IMR-90 (cell line): ENCODE measurements around the gene ACOX3. TPM values are rescaled to one million over a fixed set of nuclear protein-coding genes. Genes with fewer than 3 reads are reported as not detected.
A peak's percentile ranks its signal among the peaks of the same experiment; 100 is the strongest.

Experiments used
- ATAC-seq: fragments of 200-7000 bp; cut with Tn5 transposase; 2 replicates; pipeline ENCODE4 v1.9.1; 2020; ENCODE audit warnings: low read depth, mild to moderate bottlenecking, moderate library complexity
- BruUV-seq: library from RNA; stranded (reverse); fragments of 400-500 nt; replicated peaks from 2 replicates; lab custom pipeline; 2021; lab: Mats Ljungman, UMichigan
- CTCF ChIA-PET: fragments of 300-600 bp; formaldehyde crosslinking; extraction: SDS; loops from one replicate; lab custom pipeline; 2021; ENCODE audit warnings: antibody characterized with exemption; lab: Yijun Ruan, JAX
- POLR2A ChIA-PET: fragments of 300-600 bp; sonication (Branson Sonifier 250); formaldehyde crosslinking; loops from one replicate; lab custom pipeline; 2022; ENCODE audit warnings: antibody characterized with exemption; ENCODE audit not compliant: unreplicated experiment; lab: Charles Lee
- DNase-seq: peaks from one replicate; pipeline ENCODE4 v3.0.0; 2013
- H2AFZ ChIP-seq: replicated peaks from 2 replicates; pipeline ENCODE3; 2013; ENCODE audit warnings: low read length, mild to moderate bottlenecking; ENCODE audit not compliant: poor library complexity
- H2AK5ac ChIP-seq: 2 replicates; pipeline ENCODE4 v1.6.1; 2013; ENCODE audit warnings: low read depth, low read length, inconsistent platforms
- H2AK9ac ChIP-seq: replicated peaks from 2 replicates; pipeline ENCODE3; 2013; ENCODE audit warnings: mild to moderate bottlenecking, low read depth, low read length, moderate library complexity; ENCODE audit not compliant: poor library complexity
- H2BK120ac ChIP-seq: 2 replicates; pipeline ENCODE4 v1.6.1; 2013; ENCODE audit warnings: low read depth, low read length, inconsistent platforms
- H2BK15ac ChIP-seq: 3 replicates; pipeline ENCODE4 v1.6.1; 2013; ENCODE audit warnings: low read depth, low read length, inconsistent platforms
- H2BK20ac ChIP-seq: 2 replicates; pipeline ENCODE4 v1.6.1; 2013; ENCODE audit warnings: low read depth, mild to moderate bottlenecking, inconsistent platforms, low read length, moderate library complexity
- H2BK5ac ChIP-seq: 2 replicates; pipeline ENCODE4 v1.6.1; 2013; ENCODE audit warnings: mild to moderate bottlenecking, low read depth, low read length, inconsistent platforms; ENCODE audit not compliant: poor library complexity, severe bottlenecking
- H3K14ac ChIP-seq: replicated peaks from 2 replicates; pipeline ENCODE4 v1.6.1; 2013; ENCODE audit warnings: low read depth, low read length, inconsistent platforms
- H3K18ac ChIP-seq: 2 replicates; pipeline ENCODE4 v1.6.1; 2013; ENCODE audit warnings: low read depth, low read length, control low read depth
- H3K23ac ChIP-seq: 2 replicates; pipeline ENCODE4 v1.6.1; 2013; ENCODE audit warnings: low read depth, low read length, inconsistent platforms
- H3K27ac ChIP-seq: 2 replicates; pipeline ENCODE4 v1.5.1; 2013; ENCODE audit warnings: mild to moderate bottlenecking, control low read depth, low read length; ENCODE audit not compliant: insufficient read depth
- H3K27me3 ChIP-seq: 2 replicates; pipeline ENCODE4 v1.6.1; 2013; ENCODE audit warnings: low read length; ENCODE audit not compliant: control insufficient read depth, insufficient read depth
- H3K36me3 ChIP-seq: 2 replicates; pipeline ENCODE4 v1.6.1; 2013; ENCODE audit warnings: low read length, mixed read lengths; ENCODE audit not compliant: control insufficient read depth, insufficient read depth
- H3K4ac ChIP-seq: 2 replicates; pipeline ENCODE4 v1.6.1; 2013; ENCODE audit warnings: low read depth, low read length, inconsistent platforms
- H3K4me1 ChIP-seq: 2 replicates; pipeline ENCODE4 v1.6.1; 2013; ENCODE audit warnings: low read length, mixed read lengths; ENCODE audit not compliant: control insufficient read depth, insufficient read depth
- H3K4me2 ChIP-seq: 2 replicates; pipeline ENCODE4 v1.6.1; 2013; ENCODE audit warnings: low read depth, mild to moderate bottlenecking, control low read depth, low read length, moderate library complexity
- H3K4me3 ChIP-seq: 2 replicates; pipeline ENCODE4 v1.5.1; 2013; ENCODE audit warnings: low read depth, mild to moderate bottlenecking, control low read depth, low read length, moderate library complexity; ENCODE audit not compliant: insufficient read depth
- H3K56ac ChIP-seq: 2 replicates; pipeline ENCODE4 v1.6.1; 2013; ENCODE audit warnings: low read length, inconsistent platforms; ENCODE audit not compliant: insufficient read depth; ENCODE audit errors: extremely low read depth
- H3K79me1 ChIP-seq, 2 experiments: 2 replicates each; pipeline ENCODE4 v1.6.1; 2013; ENCODE audit warnings: low read length in 2 of 2, inconsistent platforms in 1 of 2, low read depth in 1 of 2
- H3K9ac ChIP-seq: 2 replicates; pipeline ENCODE4 v1.6.1; 2013; ENCODE audit warnings: low read depth, low read length, control low read depth
- H3K9me1 ChIP-seq: 2 replicates; pipeline ENCODE4 v1.6.1; 2013; ENCODE audit warnings: low read length, inconsistent platforms; ENCODE audit not compliant: insufficient read depth
- H3K9me3 ChIP-seq: 2 replicates; pipeline ENCODE4 v1.6.1; 2013; ENCODE audit warnings: low read length; ENCODE audit not compliant: control insufficient read depth, insufficient read depth
- H4K20me1 ChIP-seq: 2 replicates; pipeline ENCODE4 v1.6.1; 2013; ENCODE audit warnings: low read length, inconsistent platforms; ENCODE audit not compliant: insufficient read depth
- H4K5ac ChIP-seq: 2 replicates; pipeline ENCODE4 v1.6.1; 2013; ENCODE audit warnings: mild to moderate bottlenecking, low read depth, low read length, control low read depth
- H4K8ac ChIP-seq, 2 experiments: 2 replicates each; pipeline ENCODE4 v1.6.1; 2013; ENCODE audit warnings: low read depth in 2 of 2, low read length in 2 of 2, control low read depth in 1 of 2, inconsistent platforms in 1 of 2
- H4K91ac ChIP-seq: 2 replicates; pipeline ENCODE4 v1.6.1; 2013; ENCODE audit warnings: low read depth, low read length, inconsistent platforms; ENCODE audit not compliant: insufficient read depth
- BHLHE40 ChIP-seq: fragments of 150-350 bp; IDR thresholded peaks from 2 replicates; pipeline ENCODE4 v1.6.1; 2016; ENCODE audit warnings: mild to moderate bottlenecking, low read depth, low read length
- CEBPB ChIP-seq: IDR thresholded peaks from 2 replicates; pipeline ENCODE4 v1.6.1; 2012; ENCODE audit warnings: low read depth, low read length, improper control_type of control experiment
- CHD1 ChIP-seq: IDR thresholded peaks from 2 replicates; pipeline ENCODE4 v1.6.1; 2012; ENCODE audit warnings: low read depth, low read length, improper control_type of control experiment
- FOS ChIP-seq: fragments of 150-350 bp; IDR thresholded peaks from 2 replicates; pipeline ENCODE4 v1.6.1; 2016; ENCODE audit warnings: low read depth, low read length
- MAFK ChIP-seq: IDR thresholded peaks from 2 replicates; pipeline ENCODE4 v1.6.1; 2012; ENCODE audit warnings: low read depth, low read length, improper control_type of control experiment
- MAZ ChIP-seq: IDR thresholded peaks from 2 replicates; pipeline ENCODE4 v1.6.1; 2012; ENCODE audit warnings: low read depth, mild to moderate bottlenecking, low read length, improper control_type of control experiment, moderate library complexity, borderline replicate concordance
- MXI1 ChIP-seq: IDR thresholded peaks from 2 replicates; pipeline ENCODE4 v1.6.1; 2012; ENCODE audit warnings: low read depth, mild to moderate bottlenecking, low read length, moderate library complexity, borderline replicate concordance
- NFE2L2 ChIP-seq: fragments of 150-350 bp; IDR thresholded peaks from 2 replicates; pipeline ENCODE4 v1.6.1; 2016; ENCODE audit warnings: low read depth, mild to moderate bottlenecking, low read length
- POLR2A ChIP-seq: IDR thresholded peaks from 2 replicates; pipeline ENCODE4 v1.6.1; 2012; ENCODE audit warnings: mild to moderate bottlenecking, low read depth, low read length
- RAD21 ChIP-seq: IDR thresholded peaks from 2 replicates; pipeline ENCODE4 v1.6.1; 2012; ENCODE audit warnings: low read length, improper control_type of control experiment
- RCOR1 ChIP-seq: IDR thresholded peaks from 2 replicates; pipeline ENCODE4 v1.6.1; 2012; ENCODE audit warnings: mild to moderate bottlenecking, low read length, improper control_type of control experiment; ENCODE audit not compliant: insufficient replicate concordance
- RFX5 ChIP-seq: IDR thresholded peaks from 2 replicates; pipeline ENCODE4 v1.8.0; 2012; ENCODE audit warnings: low read depth, mild to moderate bottlenecking, low read length, moderate library complexity
- SMC3 ChIP-seq: fragments of 150-350 bp; IDR thresholded peaks from 2 replicates; pipeline ENCODE4 v1.6.1; 2016; ENCODE audit warnings: low read depth, mild to moderate bottlenecking, antibody characterized with exemption, low read length, moderate library complexity
- WGBS, 2 experiments: methylation state at CpG; one replicate each; pipeline versions ENCODE4 v1.1.5 to v1.1.7; 2013; ENCODE audit warnings: missing lambda C conversion rate in 2 of 2; ENCODE audit not compliant: insufficient read length in 1 of 2; ENCODE audit errors: extremely low coverage in 2 of 2; 5-methylcytosine and 5-hydroxymethylcytosine counted together
- dilution Hi-C: fragments of 300-500 bp; cut with HindIII; formaldehyde crosslinking; loops from one replicate; pipeline ENCODE4 v1.14.3; 2018; ENCODE audit warnings: low sequenced_read_pairs; ENCODE audit not compliant: unreplicated experiment
- in situ Hi-C: fragments of 300-500 bp; cut with MboI; formaldehyde crosslinking; loops from 3 replicates; pipeline ENCODE4 v1.14.3; 2019; ENCODE audit warnings: low sequenced_read_pairs, inconsistent platforms, mixed read lengths
- intact Hi-C: fragments of 100-400 bp; cut with micrococcal nuclease; formaldehyde crosslinking; loops from 2 replicates; pipeline ENCODE4 v1.10.0; 2022
- polyA plus RNA-seq, 3 experiments: library from polyadenylated mRNA; depleted of rRNA; stranded (reverse); fragments of >200 nt; gene quantifications; 2 replicates each; pipeline ENCODE4 v1.2.3, GENCODE V29; 2012; ENCODE audit warnings: low replicate concordance in 1 of 3
- total RNA-seq: library from RNA; depleted of rRNA; stranded (reverse); fragments of >200 nt; gene quantifications from 2 replicates; pipeline ENCODE4 v1.2.3, GENCODE V29; 2012
- TF ChIP-seq, protein P1 (sequence below): fragments of 150-350 bp; IDR thresholded peaks from 2 replicates; pipeline ENCODE4 v1.6.1; 2016; ENCODE audit warnings: low read depth, mild to moderate bottlenecking, low read length, moderate library complexity, borderline replicate concordance
- TF ChIP-seq, protein P2 (sequence below): conservative IDR thresholded peaks from 2 replicates; pipeline ENCODE4 v1.5.1; 2012; ENCODE audit warnings: mild to moderate bottlenecking, low read depth, low read length, improper control_type of control experiment

ACOX3 gene
- total and polyA plus RNA-seq, 2 of the 4 experiments (the other 2 are of a cell fraction) = 15.2 to 25.8 TPM

- no peak overlapping the region for H3K4me3 ChIP-seq
- H3K79me1 ChIP-seq = peaks cover 0 to 10% of the 10 kb centered on the region in 2 experiments; a peak in 1 of 4 replicates
- CTCF ChIA-PET = interaction anchor here (0.7 kb wide), 1 partner anchor 113 kb away, joined by 3 read pairs; no protein-coding TSS in a partner anchor
- no peaks in the 10 kb centered on the region for H3K9me3 ChIP-seq
- no peak overlapping the region for H2AK9ac ChIP-seq
- no peak overlapping the region for H3K27ac ChIP-seq
- ATAC-seq = no peak
- TF ChIP-seq NFE2L2 = no peak
- no peak for TF ChIP-seq RAD21
- TF ChIP-seq BHLHE40 = no peak
- no peak for TF ChIP-seq POLR2A
- TF ChIP-seq, protein P1, sequence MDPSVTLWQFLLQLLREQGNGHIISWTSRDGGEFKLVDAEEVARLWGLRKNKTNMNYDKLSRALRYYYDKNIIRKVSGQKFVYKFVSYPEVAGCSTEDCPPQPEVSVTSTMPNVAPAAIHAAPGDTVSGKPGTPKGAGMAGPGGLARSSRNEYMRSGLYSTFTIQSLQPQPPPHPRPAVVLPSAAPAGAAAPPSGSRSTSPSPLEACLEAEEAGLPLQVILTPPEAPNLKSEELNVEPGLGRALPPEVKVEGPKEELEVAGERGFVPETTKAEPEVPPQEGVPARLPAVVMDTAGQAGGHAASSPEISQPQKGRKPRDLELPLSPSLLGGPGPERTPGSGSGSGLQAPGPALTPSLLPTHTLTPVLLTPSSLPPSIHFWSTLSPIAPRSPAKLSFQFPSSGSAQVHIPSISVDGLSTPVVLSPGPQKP = no peak
- no peak for TF ChIP-seq SMC3
- no peak for TF ChIP-seq FOS
- TF ChIP-seq RFX5 = no peak
- TF ChIP-seq MXI1 = no peak
- no peak for TF ChIP-seq CEBPB
- TF ChIP-seq, protein P2, sequence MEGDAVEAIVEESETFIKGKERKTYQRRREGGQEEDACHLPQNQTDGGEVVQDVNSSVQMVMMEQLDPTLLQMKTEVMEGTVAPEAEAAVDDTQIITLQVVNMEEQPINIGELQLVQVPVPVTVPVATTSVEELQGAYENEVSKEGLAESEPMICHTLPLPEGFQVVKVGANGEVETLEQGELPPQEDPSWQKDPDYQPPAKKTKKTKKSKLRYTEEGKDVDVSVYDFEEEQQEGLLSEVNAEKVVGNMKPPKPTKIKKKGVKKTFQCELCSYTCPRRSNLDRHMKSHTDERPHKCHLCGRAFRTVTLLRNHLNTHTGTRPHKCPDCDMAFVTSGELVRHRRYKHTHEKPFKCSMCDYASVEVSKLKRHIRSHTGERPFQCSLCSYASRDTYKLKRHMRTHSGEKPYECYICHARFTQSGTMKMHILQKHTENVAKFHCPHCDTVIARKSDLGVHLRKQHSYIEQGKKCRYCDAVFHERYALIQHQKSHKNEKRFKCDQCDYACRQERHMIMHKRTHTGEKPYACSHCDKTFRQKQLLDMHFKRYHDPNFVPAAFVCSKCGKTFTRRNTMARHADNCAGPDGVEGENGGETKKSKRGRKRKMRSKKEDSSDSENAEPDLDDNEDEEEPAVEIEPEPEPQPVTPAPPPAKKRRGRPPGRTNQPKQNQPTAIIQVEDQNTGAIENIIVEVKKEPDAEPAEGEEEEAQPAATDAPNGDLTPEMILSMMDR = no peak
- TF ChIP-seq MAZ = no peak
- no peak for TF ChIP-seq RCOR1
- TF ChIP-seq CHD1 = no peak
- no peak for TF ChIP-seq MAFK
- no peak overlapping the region for H3K9ac ChIP-seq
- H3K4me2 ChIP-seq = no peak overlapping the region
- no peak overlapping the region for H3K14ac ChIP-seq
- no peak overlapping the region for H4K8ac ChIP-seq
- H3K9me1 ChIP-seq = peaks cover 17% of the 10 kb centered on the region
- no peak overlapping the region for H4K5ac ChIP-seq
- dilution Hi-C loops = no loop called here
- no peak overlapping the region for H3K18ac ChIP-seq
- H3K4ac ChIP-seq = no peak overlapping the region
- no peak overlapping the region for H3K23ac ChIP-seq
- no peak for DNase-seq
- H3K27me3 ChIP-seq = 0 out of 2 replicates have a peak, but pooled peaks cover 2% of the 10 kb centered on the region
- H4K20me1 ChIP-seq = peaks cover 28% of the 10 kb centered on the region
- POLR2A ChIA-PET = no interaction called here
- no peak overlapping the region for H2BK120ac ChIP-seq
- peak overlapping the region; percentile 36 for H2AFZ ChIP-seq
- H3K36me3 ChIP-seq = peaks cover 14% of the 10 kb centered on the region
- peaks cover 16% of the 10 kb centered on the region for H3K4me1 ChIP-seq
- in situ Hi-C loops = no loop called here
- H4K91ac ChIP-seq = no peak overlapping the region
- H2AK5ac ChIP-seq = no peak overlapping the region
- H2BK15ac ChIP-seq = no peak overlapping the region
- H2BK20ac ChIP-seq = no peak overlapping the region
- 96% methylated on average over 8 of the region's 16 CpGs; no CpG with 5 or more reads in 1 of the 2 experiments for WGBS, 2 experiments
- no peak overlapping the region for H2BK5ac ChIP-seq
- H3K56ac ChIP-seq = no peak overlapping the region
- no TSS peak for BruUV-seq
- intact Hi-C loops = no loop called here
Observed at GRCh38 chr4:8477095-8477635, 36.6 kb upstream of the ACOX3 start.
